GM19438 (cell line): ENCODE measurements around the gene IQCB1.
A peak's percentile ranks its signal among the peaks of the same experiment; 100 is the strongest.
"Not testable (repeated sequence)": the region's sequence is repeated elsewhere in the genome, so short reads cannot be mapped to it uniquely, and the experiment has no call there.

Experiments
- ATAC-seq: cut with Tn5 transposase; IDR thresholded peaks from one replicate; pipeline ENCODE4 v1.9.1; 2021; ENCODE audit warnings: low read depth; ENCODE audit not compliant: unreplicated experiment

IQCB1 gene

GRCh38 chr3:121834671-121835464 is at the start of gene IQCB1, which contains the start of gene EAF2:
IQCB1 (minus strand) TSS chr3:121835060; CDS start chr3:121828960, 6,100 bp downstream.
EAF2 (plus strand) TSS chr3:121835209; CDS start chr3:121835286, 77 bp downstream.
- ATAC-seq, result peak; percentile 98

- no peak for ATAC-seq
Measured at GRCh38 chr3:121883507-121883906, 48.6 kb upstream of the IQCB1 start.

- no peak for ATAC-seq
Measured at GRCh38 chr3:121878411-121878810, 43.6 kb upstream of the IQCB1 start.

GRCh38 chr3:121871430-121871829 is 36.6 kb upstream of the IQCB1 start:
- ATAC-seq, result no peak

GRCh38 chr3:121870717-121871116 is 35.9 kb upstream of the IQCB1 start:
- ATAC-seq, result no peak

GRCh38 chr3:121869736-121870135 is 34.9 kb upstream of the IQCB1 start:
- no peak for ATAC-seq

GRCh38 chr3:121863801-121864200 is 28.9 kb upstream of the IQCB1 start:
- ATAC-seq, result no peak

- not testable (repeated sequence) for ATAC-seq
Measured at GRCh38 chr3:121863247-121863646, 28.4 kb upstream of the IQCB1 start.

GRCh38 chr3:121857778-121858177 is 22.9 kb upstream of the IQCB1 start:
- not testable (repeated sequence) for ATAC-seq

GRCh38 chr3:121855555-121855954 is 20.7 kb upstream of the IQCB1 start:
- ATAC-seq, result no peak

GRCh38 chr3:121852256-121852655 is 17.4 kb upstream of the IQCB1 start:
- ATAC-seq, result no peak

GRCh38 chr3:121844892-121845291 is 10.0 kb upstream of the IQCB1 start:
- ATAC-seq, result no peak

GRCh38 chr3:121839962-121840361 is 5.1 kb upstream of the IQCB1 start:
- ATAC-seq, result no peak

GRCh38 chr3:121836481-121836880 is 1.6 kb upstream of the IQCB1 start:
- no peak for ATAC-seq

GRCh38 chr3:121836064-121836463 is 1.2 kb upstream of the IQCB1 start:
- ATAC-seq, result no peak

- peak; percentile 23 for ATAC-seq
Measured at GRCh38 chr3:121835465-121835801, 573 bp upstream of the IQCB1 start.

- ATAC-seq, result no peak
Measured at GRCh38 chr3:121834157-121834670, 646 bp downstream of the IQCB1 start.

GRCh38 chr3:121822973-121823372 is 11.9 kb downstream of the IQCB1 start:
- no peak for ATAC-seq

- no peak for ATAC-seq
Measured at GRCh38 chr3:121821421-121822199, 13.2 kb downstream of the IQCB1 start.

- no peak for ATAC-seq
Measured at GRCh38 chr3:121819236-121819635, 15.6 kb downstream of the IQCB1 start.

- ATAC-seq, result no peak
Measured at GRCh38 chr3:121818578-121818977, 16.3 kb downstream of the IQCB1 start.
